HepG2 (cell line): ENCODE results near the gene TBCD. TPM values are rescaled to one million over a fixed set of nuclear protein-coding genes. Genes with fewer than 3 reads are reported as not detected.

Experiments used
- AGO2 ChIP-seq: fragments of 200-400 bp; formaldehyde crosslinking; optimal IDR thresholded peaks from 2 replicates; pipeline ENCODE3; 2017; ENCODE audit warnings: mild to moderate bottlenecking, low read depth, low read length, moderate library complexity
- AHR ChIP-seq: IDR thresholded peaks from 2 replicates; pipeline ENCODE4 v1.6.1; 2018; ENCODE audit warnings: missing genetic modification reagents, missing compliant biosample characterization
- ATF6 ChIP-seq: sonication (generic); formaldehyde crosslinking; conservative IDR thresholded peaks from 2 replicates; pipeline ENCODE4 v1.4.0; 2020; ENCODE audit warnings: missing genetic modification reagents
- BRD4 ChIP-seq: sonication (generic); formaldehyde crosslinking; IDR thresholded peaks from 2 replicates; pipeline ENCODE4 v1.4.0; 2020; ENCODE audit warnings: missing genetic modification reagents
- CSRNP1 ChIP-seq: sonication (generic); formaldehyde crosslinking; IDR thresholded peaks from 2 replicates; pipeline ENCODE4 v1.8.1; 2023; ENCODE audit warnings: mild to moderate bottlenecking, missing genetic modification reagents
- GLI4 ChIP-seq: sonication (generic); formaldehyde crosslinking; IDR thresholded peaks from 2 replicates; pipeline ENCODE4 v1.5.1; 2020; ENCODE audit warnings: missing genetic modification reagents, mild to moderate bottlenecking, moderate library complexity, borderline replicate concordance
- MAX ChIP-seq: IDR thresholded peaks from 2 replicates; pipeline ENCODE4 v1.6.1; 2012; ENCODE audit warnings: inconsistent platforms
- NPAS2 ChIP-seq: sonication (generic); formaldehyde crosslinking; IDR thresholded peaks from 2 replicates; pipeline ENCODE4 v1.8.0; 2022; ENCODE audit warnings: mild to moderate bottlenecking, missing genetic modification reagents, borderline replicate concordance
- PLRG1 ChIP-seq: fragments of 450-650 bp; conservative IDR thresholded peaks from 2 replicates; pipeline ENCODE4 v1.6.1; 2016
- RBM22 ChIP-seq: fragments of 200-400 bp; formaldehyde crosslinking; optimal IDR thresholded peaks from 2 replicates; pipeline ENCODE3; 2017; ENCODE audit warnings: mild to moderate bottlenecking, low read length, moderate library complexity
- ZBTB26 ChIP-seq: IDR thresholded peaks from 2 replicates; pipeline ENCODE4 v1.6.1; 2016; ENCODE audit warnings: missing compliant biosample characterization, missing genetic modification reagents, borderline replicate concordance
- ZBTB7B ChIP-seq: sonication (generic); formaldehyde crosslinking; IDR thresholded peaks from 2 replicates; pipeline ENCODE4 v1.4.0; 2020; ENCODE audit warnings: missing genetic modification reagents
- ZNF335 ChIP-seq: sonication (generic); formaldehyde crosslinking; IDR thresholded peaks from 2 replicates; pipeline ENCODE4 v1.4.0; 2020; ENCODE audit warnings: missing genetic modification reagents
- ZNF605 ChIP-seq: sonication (generic); formaldehyde crosslinking; IDR thresholded peaks from 2 replicates; pipeline ENCODE4 v1.8.0; 2022; ENCODE audit warnings: mild to moderate bottlenecking, missing genetic modification reagents
- ZSCAN12 ChIP-seq: sonication (generic); formaldehyde crosslinking; IDR thresholded peaks from 2 replicates; pipeline ENCODE4 v1.9.0; 2021; ENCODE audit warnings: mild to moderate bottlenecking, missing genetic modification reagents
- polyA plus RNA-seq, 8 experiments: library from polyadenylated mRNA; depleted of rRNA in 3 of 8; stranded (reverse) in 7 of 8; unstranded in 1 of 8; fragments of >200 nt; fragmentation: Illumina TruSeq in 4 of 8; extraction: Trizol in 4 of 8; gene quantifications; 2 replicates each; pipeline versions ENCODE4 v1.2.1 to v1.2.3, GENCODE V29; 2011 to 2016; ENCODE audit warnings: low read depth in 4 of 8, missing spikeins in 1 of 8, mixed read lengths in 1 of 8; ENCODE audit not compliant: insufficient read depth in 1 of 8
- total RNA-seq, 5 experiments: library from RNA; depleted of rRNA; stranded (reverse); fragments of >200 nt; fragmentation: Illumina TruSeq; extraction: Trizol; gene quantifications; 2 replicates each; pipeline ENCODE4 v1.2.3, GENCODE V29; 2016; ENCODE audit warnings: low read depth in 1 of 5
- TF ChIP-seq, protein P1 (sequence below): sonication (generic); formaldehyde crosslinking; IDR thresholded peaks from 2 replicates; pipeline ENCODE4 v1.4.0; 2020; ENCODE audit warnings: missing genetic modification reagents, borderline replicate concordance
- TF ChIP-seq, protein P2 (sequence below): sonication (generic); formaldehyde crosslinking; IDR thresholded peaks from 2 replicates; pipeline ENCODE4 v1.8.0; 2022; ENCODE audit warnings: missing genetic modification reagents, low read depth, mild to moderate bottlenecking, borderline replicate concordance

TBCD gene
- total and polyA plus RNA-seq, 2 of the 13 experiments (the other 11 are each of a cell fraction or from before 2014, with no cell fraction given), result 33.9 to 54.8 TPM

DNA sequence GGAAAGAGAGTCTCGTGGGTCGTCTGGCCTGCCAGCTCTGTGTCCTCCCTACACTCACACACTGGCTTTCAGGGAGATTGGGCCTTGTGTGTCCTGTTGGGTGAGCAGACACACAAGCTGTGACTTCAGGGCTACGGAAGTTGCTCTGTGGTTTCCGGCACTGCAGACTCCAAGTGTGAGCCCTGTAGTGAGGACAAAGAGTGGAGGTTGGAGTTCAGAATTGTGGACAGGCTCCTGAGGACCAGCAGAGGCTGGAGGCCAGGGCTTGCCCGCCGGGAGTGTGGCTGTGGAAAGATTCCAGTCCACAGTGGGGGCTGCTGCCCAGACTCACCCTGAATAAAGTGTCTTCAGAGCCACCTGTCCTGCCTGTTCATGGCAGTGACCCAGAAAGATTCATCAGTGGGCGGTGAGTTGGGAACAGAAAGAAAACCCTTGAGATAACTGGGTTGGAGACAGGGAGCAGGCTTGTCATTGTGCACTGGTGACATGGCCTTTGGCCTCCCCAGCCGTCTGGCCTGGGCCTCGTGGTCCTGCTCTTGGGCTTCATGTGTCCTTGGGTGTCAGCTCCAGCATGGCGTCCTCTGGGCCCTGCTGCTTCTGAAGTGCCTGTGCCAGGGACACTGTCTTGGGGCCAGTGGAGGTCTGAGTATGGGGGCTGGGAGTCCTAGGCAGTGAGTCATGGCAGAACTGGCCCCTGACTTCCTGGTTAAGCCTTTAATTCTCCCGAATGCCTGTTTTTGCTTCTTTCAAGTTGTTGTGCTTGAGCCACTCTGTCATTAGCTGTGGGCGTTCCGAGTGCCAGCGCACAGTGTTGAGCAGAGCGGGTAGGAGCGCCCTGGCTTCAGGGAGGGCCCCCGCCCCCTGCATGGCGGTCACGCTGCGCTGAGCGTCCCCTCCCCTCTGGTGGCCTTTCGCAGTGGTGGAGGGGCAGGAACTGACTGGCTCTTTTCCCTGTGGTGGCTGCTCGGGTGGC, 107.9 kb downstream of the TBCD start (continued):
- TF ChIP-seq ZSCAN12 (CRISPR knock-in tag), result no peak
- TF ChIP-seq RBM22, result no peak
- TF ChIP-seq AGO2, result no peak
- no peak for TF ChIP-seq ZBTB7B (CRISPR knock-in tag)
- TF ChIP-seq CSRNP1, result no peak
- no peak for TF ChIP-seq GLI4 (CRISPR knock-in tag)
- no peak for TF ChIP-seq ZNF335 (CRISPR knock-in tag)
- no peak for TF ChIP-seq AHR (CRISPR knock-in tag)
- no peak for TF ChIP-seq ATF6 (CRISPR knock-in tag)
- 0 out of 2 replicates have a peak, but pooled peaks have one; percentile 43 for TF ChIP-seq ZNF605 (CRISPR knock-in tag)
- no peak for TF ChIP-seq NPAS2 (CRISPR knock-in tag)
- TF ChIP-seq, protein P1, sequence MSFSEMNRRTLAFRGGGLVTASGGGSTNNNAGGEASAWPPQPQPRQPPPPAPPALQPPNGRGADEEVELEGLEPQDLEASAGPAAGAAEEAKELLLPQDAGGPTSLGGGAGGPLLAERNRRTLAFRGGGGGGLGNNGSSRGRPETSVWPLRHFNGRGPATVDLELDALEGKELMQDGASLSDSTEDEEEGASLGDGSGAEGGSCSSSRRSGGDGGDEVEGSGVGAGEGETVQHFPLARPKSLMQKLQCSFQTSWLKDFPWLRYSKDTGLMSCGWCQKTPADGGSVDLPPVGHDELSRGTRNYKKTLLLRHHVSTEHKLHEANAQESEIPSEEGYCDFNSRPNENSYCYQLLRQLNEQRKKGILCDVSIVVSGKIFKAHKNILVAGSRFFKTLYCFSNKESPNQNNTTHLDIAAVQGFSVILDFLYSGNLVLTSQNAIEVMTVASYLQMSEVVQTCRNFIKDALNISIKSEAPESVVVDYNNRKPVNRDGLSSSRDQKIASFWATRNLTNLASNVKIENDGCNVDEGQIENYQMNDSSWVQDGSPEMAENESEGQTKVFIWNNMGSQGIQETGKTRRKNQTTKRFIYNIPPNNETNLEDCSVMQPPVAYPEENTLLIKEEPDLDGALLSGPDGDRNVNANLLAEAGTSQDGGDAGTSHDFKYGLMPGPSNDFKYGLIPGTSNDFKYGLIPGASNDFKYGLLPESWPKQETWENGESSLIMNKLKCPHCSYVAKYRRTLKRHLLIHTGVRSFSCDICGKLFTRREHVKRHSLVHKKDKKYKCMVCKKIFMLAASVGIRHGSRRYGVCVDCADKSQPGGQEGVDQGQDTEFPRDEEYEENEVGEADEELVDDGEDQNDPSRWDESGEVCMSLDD (CRISPR knock-in tag), result no peak
- no peak for TF ChIP-seq BRD4 (CRISPR knock-in tag)
- no peak for TF ChIP-seq ZBTB26 (CRISPR knock-in tag)
- TF ChIP-seq, protein P2, sequence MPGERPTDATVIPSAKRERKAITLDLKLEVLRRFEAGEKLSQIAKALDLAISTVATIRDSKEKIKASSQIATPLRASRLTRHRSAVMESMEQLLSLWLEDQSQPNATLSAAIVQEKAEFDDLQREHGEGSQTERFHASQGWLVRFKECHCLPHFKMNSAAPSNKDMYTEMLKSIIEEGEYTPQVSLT (CRISPR knock-in tag), result no peak
- peak; percentile 92 for TF ChIP-seq MAX
- TF ChIP-seq PLRG1, result no peak
